GM12801 (cell line): ENCODE results near the gene SOX11.

ENCODE experiments used
- CTCF ChIP-seq: IDR thresholded peaks from one replicate; pipeline ENCODE4 v1.5.1; 2011; ENCODE audit warnings: control low read depth; ENCODE audit not compliant: insufficient read length; ENCODE audit errors: extremely low read depth

The SOX11 gene

GRCh38 chr2:5720426-5720825 is 28.2 kb downstream of the SOX11 start:
- TF ChIP-seq CTCF, result no peak

- TF ChIP-seq CTCF, result no peak
Observed at GRCh38 chr2:5722236-5722635, 30.1 kb downstream of the SOX11 start.

GRCh38 chr2:5723791-5724735 is 31.9 kb downstream of the SOX11 start:
- TF ChIP-seq CTCF, result no peak

- no peak for TF ChIP-seq CTCF
Observed at GRCh38 chr2:5725072-5725471, 32.9 kb downstream of the SOX11 start.

- no peak for TF ChIP-seq CTCF
Observed at GRCh38 chr2:5725794-5726463, 33.7 kb downstream of the SOX11 start.

GRCh38 chr2:5727235-5727634 is 35.1 kb downstream of the SOX11 start:
- TF ChIP-seq CTCF, result no peak

- no peak for TF ChIP-seq CTCF
Observed at GRCh38 chr2:5729416-5729815, 37.2 kb downstream of the SOX11 start.
